Stomach (tissue), 9 donors: ENCODE measurements around the gene CARMIL1. TPM values are rescaled to one million over a fixed set of nuclear protein-coding genes. Genes with fewer than 3 reads are reported as not detected.

Source experiments
- DNase-seq, 2 donors: peaks; one replicate each; pipeline versions ENCODE4 v3.0.0 to v3.0.0-alpha.2; 2013 to 2019
- H3K27ac ChIP-seq, 5 donors: fragments of 200-600 bp in 4 of 5; sonication (generic) in 4 of 5; one replicate each; pipeline ENCODE4 v1.5.1; 2013 to 2019; ENCODE audit warnings: mild to moderate bottlenecking in 1 of 5, moderate library complexity in 1 of 5
- H3K27me3 ChIP-seq, 3 donors: fragments of 200-600 bp; sonication (generic); one replicate each; pipeline ENCODE4 v1.5.1; 2017 to 2019; ENCODE audit warnings: mixed run types in 1 of 3
- H3K36me3 ChIP-seq, 4 donors: fragments of 200-600 bp; sonication (generic); 1 replicate in 3 of 4; 2 replicates in 1 of 4; pipeline ENCODE4 v1.5.1; 2016 to 2019
- H3K4me1 ChIP-seq, 4 donors: fragments of 200-600 bp; sonication (generic); one replicate each; pipeline ENCODE4 v1.5.1; 2016 to 2019
- H3K4me3 ChIP-seq, 4 donors: fragments of 200-600 bp; sonication (generic) in 3 of 4; one replicate each; pipeline ENCODE4 v1.5.1; 2016 to 2019; ENCODE audit warnings: mild to moderate bottlenecking in 1 of 4
- H3K9me3 ChIP-seq, 4 donors: fragments of 200-600 bp; sonication (generic); one replicate each; pipeline ENCODE4 v1.5.1; 2016 to 2019
- CTCF ChIP-seq, 7 experiments: fragments of 450-650 bp in 4 of 7; fragments of 200-600 bp in 3 of 7; sonication (generic) in 3 of 7; IDR thresholded peaks; one replicate each; pipeline ENCODE4 v1.5.1; 2016 to 2019; ENCODE audit warnings: antibody characterized with exemption in 7 of 7, control low read depth in 2 of 7, mild to moderate bottlenecking in 1 of 7
- EP300 ChIP-seq: sonication (generic); formaldehyde crosslinking; IDR thresholded peaks from one replicate; pipeline ENCODE4 v1.6.1; 2017; ENCODE audit warnings: antibody characterized with exemption
- POLR2A ChIP-seq, 4 donors: fragments of 450-650 bp; IDR thresholded peaks; one replicate each; pipeline ENCODE4 v1.6.1; 2016; ENCODE audit warnings: antibody characterized with exemption in 4 of 4, control low read depth in 2 of 4, mild to moderate bottlenecking in 1 of 4, moderate library complexity in 1 of 4
- POLR2AphosphoS5 ChIP-seq, 3 donors: sonication (generic); formaldehyde crosslinking; IDR thresholded peaks; one replicate each; pipeline ENCODE4 v1.6.1; 2016; ENCODE audit warnings: antibody characterized with exemption in 3 of 3
- WGBS, 5 donors: extraction: QIAGEN DNeasy Blood & Tissue Kit in 3 of 5; methylation state at CpG; one replicate each; pipeline versions ENCODE4 v1.1.5 to v1.1.7; 2013 to 2018; 5-methylcytosine and 5-hydroxymethylcytosine counted together
- intact Hi-C: fragments of 100-400 bp; cut with DNase I; formaldehyde crosslinking; loops from one replicate; pipeline ENCODE4 v1.15.1; 2023; ENCODE audit warnings: low total_unique reads
- polyA plus RNA-seq, 3 donors: library from polyadenylated mRNA; stranded (reverse); fragments of 200-250 nt; gene quantifications; one replicate each; pipeline ENCODE4 v1.2.3, GENCODE V29; 2013
- total RNA-seq, 5 donors: library from RNA; depleted of rRNA; stranded (reverse); fragments of >200 nt; gene quantifications; one replicate each; pipeline versions ENCODE4 v1.1.0 to v1.2.3, GENCODE V29; 2014 to 2016
- donor health status: healthy with polysubstance abuse.
- donor health status: Bipolar disorder and iron deficiency.
- donor health status: healthy.

Gene CARMIL1
- total and polyA plus RNA-seq, 8 donors, result 10.5 to 42.7 (median 14.9) TPM

GRCh38 chr6:25659633-25660368 lies 380.6 kb downstream of the CARMIL1 start:
- Histone ChIP-seq H3K27ac (no peak overlapping the region), H3K36me3 (no peaks in the 10 kb centered on the region), H3K4me1 (no peaks in the 10 kb centered on the region), H3K4me3 (no peak overlapping the region), H3K27me3 (peaks cover 0 to 2% (median 0%) of the 10 kb centered on the region in 3 donors), H3K9me3 (no peaks in the 10 kb centered on the region)
- TF ChIP-seq POLR2A (IDR thresholded peaks at IDR 0.05), result no peak
- no peak for TF ChIP-seq EP300
- no peak for TF ChIP-seq CTCF (IDR thresholded peaks at IDR 0.05)
- TF ChIP-seq POLR2AphosphoS5 (IDR thresholded peaks at IDR 0.05), result no peak
- intact Hi-C loops, result no loop called here
- WGBS, 5 donors, result 27 to 52% (median 47%) methylated on average over 4 of the region's 4 CpGs
- DNase-seq, result no peak

- no peaks in the 10 kb centered on the region for H3K36me3 ChIP-seq
- no peak for TF ChIP-seq EP300
- no peak for TF ChIP-seq POLR2AphosphoS5 (IDR thresholded peaks at IDR 0.05)
- no peak for TF ChIP-seq POLR2A (IDR thresholded peaks at IDR 0.05)
- no peak for TF ChIP-seq CTCF (IDR thresholded peaks at IDR 0.05)
- H3K27ac ChIP-seq, result no peak overlapping the region
- no peaks in the 10 kb centered on the region for H3K4me1 ChIP-seq
- intact Hi-C loops, result no loop called here
- H3K27me3 ChIP-seq, result peaks cover 0 to 4% (median 0%) of the 10 kb centered on the region in 3 donors
- no peak overlapping the region for H3K4me3 ChIP-seq
- H3K9me3 ChIP-seq, result no peaks in the 10 kb centered on the region
- no peak for DNase-seq
Observed at GRCh38 chr6:25660512-25660911, 381.3 kb downstream of the CARMIL1 start.

- no peaks in the 10 kb centered on the region for H3K36me3 ChIP-seq
- no peaks in the 10 kb centered on the region for H3K4me1 ChIP-seq
- TF ChIP-seq POLR2AphosphoS5 (IDR thresholded peaks at IDR 0.05) (no peak), POLR2A (IDR thresholded peaks at IDR 0.05) (no peak), CTCF (IDR thresholded peaks at IDR 0.05) (no peak), EP300 (no peak)
- H3K9me3 ChIP-seq, result no peaks in the 10 kb centered on the region
- no peak overlapping the region for H3K27ac ChIP-seq
- 43 to 61% (median 47%) methylated on average over 5 of the region's 5 CpGs for WGBS, 5 donors
- peaks cover 0 to 5% (median 0%) of the 10 kb centered on the region in 3 donors for H3K27me3 ChIP-seq
- no peak overlapping the region for H3K4me3 ChIP-seq
- intact Hi-C loops, result no loop called here
- no peak for DNase-seq
Observed at GRCh38 chr6:25661129-25661779, 382.1 kb downstream of the CARMIL1 start.

- no peaks in the 10 kb centered on the region for H3K9me3 ChIP-seq
- H3K4me1 ChIP-seq, result peaks cover 0 to 4% (median under 1%) of the 10 kb centered on the region in 4 donors
- no peaks in the 10 kb centered on the region for H3K36me3 ChIP-seq
- TF ChIP-seq EP300 (no peak), POLR2A (IDR thresholded peaks at IDR 0.05) (no peak), CTCF (IDR thresholded peaks at IDR 0.05) (no peak), POLR2AphosphoS5 (IDR thresholded peaks at IDR 0.05) (no peak)
- peaks cover 0 to 5% (median 0%) of the 10 kb centered on the region in 3 donors for H3K27me3 ChIP-seq
- no peak for DNase-seq
- H3K4me3 ChIP-seq, result no peak overlapping the region
- intact Hi-C loops, result no loop called here
- no peak overlapping the region for H3K27ac ChIP-seq
- WGBS, 5 donors, result 86 to 96% (median 89%) methylated on average over 4 of the region's 4 CpGs
Observed at GRCh38 chr6:25665455-25665854, 386.3 kb downstream of the CARMIL1 start.
